Dedifferentiated amniotic fluid mesenchymal stem cell (primary cell): ENCODE measurements around the gene C12orf43.

Experiments
- DNase-seq: peaks from one replicate; pipeline ENCODE4 v3.0.0-alpha.2; 2016; ENCODE audit errors: extremely low spot score

C12orf43 gene

DNA sequence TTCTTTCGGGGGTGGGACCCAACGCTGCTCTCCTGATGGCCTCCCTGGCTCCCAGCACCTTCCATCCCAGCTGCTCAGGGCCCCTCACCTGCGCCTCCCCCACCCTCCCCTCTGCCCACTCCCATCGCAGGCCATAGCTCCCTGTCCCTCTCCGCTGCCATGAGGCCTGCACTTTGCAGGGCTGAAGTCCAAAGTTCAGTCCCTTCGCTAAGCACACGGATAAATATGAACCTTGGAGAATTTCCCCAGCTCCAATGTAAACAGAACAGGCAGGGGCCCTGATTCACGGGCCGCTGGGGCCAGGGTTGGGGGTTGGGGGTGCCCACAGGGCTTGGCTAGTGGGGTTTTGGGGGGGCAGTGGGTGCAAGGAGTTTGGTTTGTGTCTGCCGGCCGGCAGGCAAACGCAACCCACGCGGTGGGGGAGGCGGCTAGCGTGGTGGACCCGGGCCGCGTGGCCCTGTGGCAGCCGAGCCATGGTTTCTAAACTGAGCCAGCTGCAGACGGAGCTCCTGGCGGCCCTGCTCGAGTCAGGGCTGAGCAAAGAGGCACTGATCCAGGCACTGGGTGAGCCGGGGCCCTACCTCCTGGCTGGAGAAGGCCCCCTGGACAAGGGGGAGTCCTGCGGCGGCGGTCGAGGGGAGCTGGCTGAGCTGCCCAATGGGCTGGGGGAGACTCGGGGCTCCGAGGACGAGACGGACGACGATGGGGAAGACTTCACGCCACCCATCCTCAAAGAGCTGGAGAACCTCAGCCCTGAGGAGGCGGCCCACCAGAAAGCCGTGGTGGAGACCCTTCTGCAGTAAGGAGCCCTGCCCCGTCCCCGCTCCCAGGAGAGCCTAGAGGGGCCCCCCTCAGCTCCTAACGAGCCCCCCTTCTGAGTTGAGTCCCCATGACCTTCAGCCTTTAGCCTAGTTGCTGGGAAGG is 37.7 kb downstream of the C12orf43 start, which contains the start of gene HNF1A:
Gene HNF1A, plus strand, starts transcription at position 248 of the 924 bp plus-strand sequence. Its CDS starts 226 bp downstream, at position 474.
- DNase-seq, result no peak

DNA sequence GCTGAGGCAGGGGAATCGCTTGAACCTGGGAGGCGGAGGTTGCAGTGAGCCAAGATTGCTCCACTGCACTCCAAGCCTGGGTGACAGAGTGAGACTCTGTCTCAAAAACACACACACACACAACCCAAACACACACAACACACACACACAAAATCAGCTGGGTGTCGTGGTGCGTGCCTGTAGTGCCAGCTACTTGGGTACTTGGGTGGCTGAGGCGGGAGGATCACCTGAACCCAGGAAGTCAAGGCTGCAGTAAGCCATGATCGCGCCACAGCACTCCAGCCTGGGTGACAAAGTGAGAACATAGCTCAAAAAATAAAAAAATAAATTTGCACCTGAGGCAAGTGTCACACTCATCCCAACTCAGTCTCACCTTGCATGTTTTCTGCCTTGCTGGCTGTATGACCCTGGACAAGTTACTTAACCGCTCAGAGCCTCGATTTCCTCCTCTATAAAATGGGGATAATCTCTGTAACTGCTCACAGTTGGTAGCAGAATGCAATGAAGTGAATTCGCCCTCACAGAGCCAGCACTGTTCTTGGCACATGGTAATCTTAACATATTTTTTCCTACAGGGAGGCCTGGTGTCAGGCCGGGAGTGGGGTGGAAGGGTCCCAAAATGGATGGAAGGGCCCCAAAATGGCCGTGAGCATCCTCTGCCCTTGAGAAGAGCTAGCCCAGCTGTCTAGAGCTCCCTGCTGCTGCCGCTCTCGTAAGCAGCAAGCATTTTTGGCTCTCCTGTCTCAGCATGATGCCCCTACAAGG is 38.6 kb downstream of the C12orf43 start:
- no peak for DNase-seq

DNA sequence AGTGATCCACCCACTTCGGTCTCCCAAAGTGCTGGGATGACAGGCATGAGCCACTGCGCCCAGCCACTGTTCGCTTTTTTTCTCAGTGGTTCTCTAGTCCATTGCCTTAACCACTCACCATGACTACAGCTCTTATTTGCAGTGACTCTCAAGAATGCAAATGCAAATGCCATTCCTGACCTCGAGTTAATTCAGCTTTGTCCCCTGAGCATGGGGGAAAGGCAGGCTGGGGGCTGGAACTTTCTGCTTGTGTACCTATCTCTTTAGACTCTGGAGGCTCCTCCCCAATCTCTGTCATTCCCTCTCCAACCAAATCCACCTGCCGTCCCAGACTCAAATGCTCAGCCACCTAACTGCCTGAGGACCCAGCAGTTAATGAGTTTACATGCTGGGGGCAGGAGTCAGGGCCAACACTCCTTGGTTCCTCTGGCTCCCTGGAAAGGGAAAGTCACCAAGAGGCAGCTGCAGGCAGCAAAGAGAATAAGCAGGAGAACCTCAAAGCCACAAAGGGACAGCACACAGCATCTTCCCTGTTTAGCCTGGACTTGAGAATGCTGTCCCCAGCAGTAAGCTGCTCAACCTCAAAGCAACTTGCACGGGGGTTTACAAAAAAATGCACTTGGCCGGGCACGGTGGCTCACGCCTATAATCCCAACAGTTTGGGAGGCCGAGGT is 43.3 kb downstream of the C12orf43 start:
- DNase-seq, result no peak

DNA sequence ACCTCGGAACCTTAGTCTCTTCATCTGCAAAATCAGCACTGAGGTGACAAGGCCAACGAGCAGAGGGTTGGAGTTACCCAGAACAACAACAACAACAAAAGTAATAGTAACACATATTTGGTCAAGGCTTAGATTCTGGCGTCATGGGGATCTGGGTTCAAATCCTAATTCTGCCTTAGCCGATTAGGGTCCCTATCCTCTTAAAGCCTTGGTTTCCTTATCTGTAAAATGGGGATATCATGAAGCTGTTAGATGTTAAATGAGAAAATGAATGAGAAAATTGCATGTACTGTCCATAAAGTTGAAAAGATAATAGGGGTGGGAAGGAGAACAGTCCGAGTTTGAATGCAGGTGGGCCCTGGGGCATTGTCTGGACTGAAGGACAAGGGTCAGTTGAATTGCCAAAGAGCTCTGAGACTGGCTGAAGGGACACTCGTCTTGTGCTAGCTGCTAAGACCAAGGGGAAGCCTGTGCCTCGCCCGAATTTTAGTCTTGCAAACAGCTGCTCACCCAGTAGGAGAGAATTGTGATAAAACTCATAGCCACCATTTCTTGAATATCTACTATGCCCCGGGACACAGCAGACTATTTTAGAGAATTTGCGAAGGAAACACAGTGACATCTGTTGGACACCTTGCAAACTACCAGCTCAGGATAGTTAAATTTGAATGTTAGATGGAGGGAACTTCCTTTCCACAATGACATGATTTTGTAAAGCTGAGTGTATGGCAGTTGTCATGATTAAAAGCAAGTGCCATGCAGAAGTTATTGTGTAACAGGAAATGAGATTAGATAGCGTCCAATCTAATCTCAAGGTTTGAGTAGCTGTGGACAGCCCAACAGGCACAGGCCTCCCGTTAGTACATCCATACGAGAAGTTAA is 44.7 kb downstream of the C12orf43 start:
- peak; percentile 66 for DNase-seq

DNA sequence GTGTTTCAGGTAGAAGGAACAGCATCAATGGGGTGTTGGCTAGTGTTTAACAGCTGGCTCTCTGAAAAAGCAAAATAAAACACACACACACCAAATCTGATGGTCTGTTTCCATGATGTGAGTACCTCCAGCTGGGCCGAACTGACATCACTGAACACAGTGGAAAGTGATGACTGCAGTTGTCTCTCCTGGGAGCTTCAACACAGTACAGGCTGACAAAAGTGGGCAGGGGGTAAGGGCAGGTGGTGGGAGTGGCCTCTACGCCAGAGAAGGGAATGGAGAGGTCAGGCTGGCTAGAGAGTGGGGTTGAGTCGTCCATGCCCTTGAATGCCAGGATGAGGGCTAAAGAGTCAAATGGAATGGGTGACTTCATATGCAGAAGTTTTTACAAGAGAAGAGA is 46.0 kb downstream of the C12orf43 start:
- DNase-seq, result no peak

DNA sequence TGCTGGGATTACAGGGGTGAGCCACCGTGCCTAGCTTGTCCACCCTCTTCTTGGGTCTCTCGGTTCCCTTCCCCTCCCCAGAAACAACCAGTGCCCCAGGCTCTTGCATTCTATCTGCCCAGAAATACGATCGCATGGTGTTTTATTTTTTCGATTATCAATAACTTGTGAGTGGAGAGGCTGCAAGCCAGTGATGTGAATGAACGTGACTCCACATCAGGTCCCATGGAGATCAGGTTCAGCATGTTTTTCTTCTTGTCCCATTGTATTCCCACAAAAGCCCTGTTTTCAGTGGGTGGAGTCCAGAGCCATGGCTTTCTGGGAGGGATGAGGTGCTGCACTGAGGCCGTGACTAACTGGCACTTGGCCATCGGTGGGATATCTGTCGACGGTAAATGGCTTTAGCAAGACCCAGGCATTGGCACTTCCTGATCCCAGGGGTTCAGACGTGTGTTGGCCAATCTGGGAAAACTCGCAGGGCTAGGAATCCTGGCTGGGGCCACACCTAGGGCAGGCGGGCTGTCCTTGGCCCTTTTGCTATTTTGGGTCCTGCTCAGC is 50.7 kb downstream of the C12orf43 start:
- DNase-seq, result no peak

DNA sequence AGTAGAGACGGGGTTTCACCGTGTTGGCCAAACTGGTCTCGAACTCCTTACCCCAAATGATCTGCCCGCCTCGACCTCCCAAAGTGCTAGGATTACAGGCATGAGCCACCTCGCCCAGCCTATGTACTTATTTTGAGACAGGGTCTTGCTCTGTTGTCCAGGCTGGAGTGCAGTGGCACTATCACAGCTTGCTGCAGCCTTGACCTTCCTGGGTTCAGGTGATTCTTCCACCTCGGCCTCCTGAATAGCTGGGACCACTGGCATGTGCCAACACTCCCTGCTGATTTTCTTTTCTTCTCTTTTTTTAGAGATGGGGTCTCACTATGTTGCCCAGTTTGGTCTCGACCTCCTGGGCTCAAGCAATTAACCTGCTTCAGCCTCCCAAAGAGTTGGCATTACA is 52.0 kb downstream of the C12orf43 start:
- no peak for DNase-seq

DNA sequence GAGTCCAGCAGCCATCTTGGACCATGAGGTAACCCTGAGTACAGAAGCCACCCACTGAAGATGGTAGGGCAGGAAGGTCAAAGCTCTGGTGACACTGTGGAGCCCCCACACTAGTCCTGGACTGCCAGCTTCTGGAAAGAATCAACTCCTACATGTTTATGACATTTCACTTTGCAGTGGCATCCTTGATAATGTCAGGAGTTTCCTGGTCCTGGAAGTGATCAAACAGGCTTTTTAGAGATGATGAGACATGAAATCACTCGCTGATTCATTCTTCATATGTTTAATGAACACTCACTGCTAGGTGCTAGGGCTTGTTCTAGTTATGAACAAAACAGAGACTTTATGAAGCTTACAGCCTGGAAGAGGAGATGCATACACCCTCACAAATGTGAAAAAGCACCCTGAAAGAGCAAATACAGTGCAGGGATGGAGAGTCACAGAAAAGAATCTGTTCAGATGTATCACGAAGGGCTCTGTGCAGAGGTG is 53.7 kb downstream of the C12orf43 start:
- DNase-seq, result no peak

DNA sequence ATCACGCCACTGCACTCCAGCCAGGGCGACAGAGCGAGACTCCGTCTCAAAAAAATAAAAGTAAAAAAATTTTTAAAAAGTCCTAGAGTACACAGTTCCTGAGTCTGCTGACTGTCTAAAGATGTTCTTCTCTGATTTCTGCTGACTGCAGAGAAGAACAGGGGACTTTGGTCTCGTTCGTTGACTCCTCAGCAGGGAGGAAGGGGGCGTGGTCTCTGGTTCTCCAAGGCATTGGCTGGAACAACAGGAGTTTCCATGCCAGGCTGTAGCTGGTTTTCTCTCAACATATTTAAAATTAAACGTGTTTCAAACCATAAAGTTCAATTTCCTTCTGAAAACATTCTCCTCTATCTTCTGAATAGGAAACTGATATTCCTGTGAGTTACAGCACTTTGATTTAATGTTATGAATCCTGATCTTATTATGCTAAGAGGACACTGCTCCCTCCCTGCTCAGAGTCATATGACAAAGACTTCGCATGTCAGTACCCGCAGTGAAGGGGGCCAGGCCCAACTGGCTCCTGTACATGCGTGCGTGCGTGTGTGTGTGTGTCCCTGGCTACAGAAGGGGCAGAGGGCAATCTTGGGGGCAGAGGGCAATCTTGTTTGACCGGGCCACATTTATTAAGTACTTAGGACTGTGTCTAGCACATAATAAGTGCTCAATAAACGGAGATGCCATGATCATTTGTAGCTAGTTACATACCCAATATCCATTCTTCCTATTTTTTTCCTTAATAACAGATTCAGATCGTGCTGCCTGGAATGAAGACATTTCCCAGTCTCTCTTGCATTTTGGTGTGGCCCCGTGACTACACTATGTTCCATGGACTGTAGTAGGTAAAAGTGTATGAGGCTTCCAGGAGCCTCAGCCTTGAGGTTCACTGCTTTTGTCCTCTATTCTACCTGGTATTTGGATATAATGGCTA is 54.4 kb downstream of the C12orf43 start:
- no peak for DNase-seq

DNA sequence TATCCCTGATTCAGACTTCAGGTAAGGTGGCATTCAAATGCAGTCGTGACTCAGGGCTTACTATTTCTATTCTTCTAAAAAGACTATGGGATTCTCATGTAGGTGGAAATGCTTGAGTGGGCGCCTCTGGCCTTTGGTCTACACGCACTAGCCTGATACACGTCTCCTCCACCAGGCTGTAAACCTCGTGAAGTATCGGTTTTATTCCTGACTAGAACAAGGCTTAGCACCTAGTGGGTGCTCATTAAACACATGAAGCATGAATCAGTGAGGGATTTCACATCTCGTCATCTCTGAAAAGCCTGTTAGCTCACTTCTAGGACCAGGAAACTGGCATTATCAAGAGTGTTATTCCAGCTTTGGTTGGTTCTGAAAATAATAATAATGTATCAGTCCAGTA is 55.6 kb downstream of the C12orf43 start:
- DNase-seq, result no peak

DNA sequence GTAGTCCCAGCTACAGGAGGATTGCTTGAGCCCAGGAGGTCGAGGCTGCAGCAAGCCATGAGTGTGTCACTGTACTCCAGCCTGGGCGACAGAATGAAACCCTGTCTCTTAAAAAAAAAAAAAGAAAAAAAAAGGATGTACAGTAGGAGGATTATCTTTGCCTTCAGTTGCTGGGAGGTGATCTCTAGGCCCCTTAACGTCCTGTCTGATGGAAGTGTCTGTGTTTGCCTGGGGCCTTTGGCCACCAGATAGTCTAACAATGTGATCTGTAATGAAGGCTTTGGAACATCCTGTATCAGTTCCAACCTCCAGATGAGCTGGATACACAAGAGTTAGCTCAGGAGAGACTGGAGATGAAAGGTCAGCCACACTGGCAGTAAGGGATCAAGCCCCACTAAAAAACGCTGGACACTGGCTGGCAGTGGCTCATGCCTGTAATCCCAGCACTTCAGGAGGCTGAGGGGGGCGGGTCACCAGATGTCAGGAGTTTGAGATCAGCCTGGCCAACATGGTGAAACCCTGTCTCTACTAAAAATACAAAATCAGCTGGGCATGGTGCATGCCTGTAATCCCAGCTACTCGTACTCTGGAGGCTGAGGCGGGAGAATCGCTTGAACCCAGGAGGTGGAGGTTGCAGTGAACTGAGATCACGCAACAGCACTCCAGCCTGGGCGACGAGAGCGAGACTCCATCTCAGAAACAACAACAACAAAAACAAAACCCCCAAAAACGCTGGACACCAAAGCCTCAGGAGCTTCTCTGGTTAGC is 57.0 kb downstream of the C12orf43 start:
- no peak for DNase-seq

DNA sequence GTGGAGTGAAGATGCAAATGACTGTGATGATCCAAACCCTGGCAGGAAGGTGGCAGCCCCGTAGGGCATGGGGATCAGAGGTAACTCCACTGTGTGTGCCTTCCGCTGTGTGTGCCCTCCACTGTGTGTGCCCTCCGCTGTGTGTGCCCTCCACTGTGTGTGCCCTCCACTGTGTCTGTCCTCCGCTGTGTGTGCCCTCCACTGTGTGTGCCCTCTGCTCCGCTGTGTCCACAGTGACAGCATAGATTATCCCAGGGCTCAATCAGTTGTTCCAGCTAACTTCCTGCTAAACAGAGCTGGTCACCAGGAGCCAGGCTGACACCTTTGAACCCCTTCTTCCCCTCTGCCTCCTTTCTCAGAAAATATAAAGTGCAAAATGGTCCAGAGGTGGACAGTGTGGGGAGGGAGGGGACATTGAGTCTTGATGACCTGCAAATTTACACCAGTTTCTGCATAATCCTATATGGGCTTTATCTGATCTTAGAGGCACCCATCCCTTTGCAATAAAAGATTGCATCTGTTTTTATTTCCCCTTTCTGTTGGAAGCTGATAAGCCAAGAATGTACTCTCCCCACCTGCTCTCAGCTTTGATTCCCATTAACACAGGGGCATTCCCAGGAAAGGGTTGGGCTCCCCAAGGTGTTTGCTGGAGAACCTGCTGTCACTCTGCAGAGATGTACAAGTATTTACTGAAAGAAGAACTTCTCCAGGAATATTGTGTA is 59.5 kb downstream of the C12orf43 start:
- DNase-seq, result no peak

DNA sequence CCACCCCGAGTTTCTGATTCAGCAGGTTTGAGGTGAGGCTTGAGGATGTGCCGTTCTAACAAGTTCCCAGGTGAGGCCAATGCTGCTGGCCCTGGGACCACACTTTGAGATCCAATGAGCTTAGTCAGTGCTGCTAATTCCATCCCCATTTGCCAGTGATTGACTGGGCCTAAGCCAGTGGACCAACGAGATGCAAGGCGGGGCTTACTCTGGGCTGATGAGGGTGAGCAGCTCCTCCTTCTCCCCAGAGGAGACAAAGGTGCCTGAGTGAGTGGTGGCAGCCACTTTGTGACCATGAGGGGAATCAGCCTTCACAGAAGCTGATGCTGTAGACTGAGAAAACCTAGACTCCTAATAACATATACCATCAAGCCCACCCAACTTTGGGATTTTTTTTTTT is 61.1 kb downstream of the C12orf43 start:
- DNase-seq, result no peak

DNA sequence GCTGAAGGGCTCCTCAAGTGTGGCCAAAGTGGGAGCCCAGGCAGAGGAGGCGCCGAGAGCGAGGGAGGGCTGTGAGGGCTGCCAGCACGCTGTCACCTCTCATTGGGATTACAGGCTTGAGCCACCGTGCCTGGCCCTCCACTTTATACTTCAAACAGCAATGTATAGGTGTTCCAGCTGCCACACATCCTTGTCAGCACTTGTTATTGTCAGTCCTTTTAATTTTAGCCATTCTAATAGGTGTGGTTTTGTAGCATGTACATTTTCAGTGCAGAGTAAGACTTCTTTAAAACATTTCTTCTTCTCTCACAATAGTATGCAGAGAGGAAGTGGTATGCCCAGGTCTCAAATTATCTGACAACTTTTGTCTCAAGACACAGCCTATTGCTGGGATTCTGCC is 65.5 kb downstream of the C12orf43 start:
- no peak for DNase-seq
